GM10248 (cell line): ENCODE measurements around the gene CERT1.

Experiments used
- CTCF ChIA-PET: fragments of 300-600 bp; sonication (Branson Sonifier 250); formaldehyde crosslinking; extraction: SDS; loops from one replicate; lab custom pipeline; 2021; ENCODE audit warnings: antibody characterized with exemption; lab: Yijun Ruan, JAX
- POLR2A ChIA-PET: fragments of 350-650 bp; sonication (Branson Sonifier 250); formaldehyde crosslinking; extraction: SDS; loops from one replicate; lab custom pipeline; 2020; ENCODE audit warnings: antibody characterized with exemption; lab: Yijun Ruan, JAX
- DNase-seq: peaks from one replicate; pipeline ENCODE4 v3.0.0; 2012; ENCODE audit errors: extremely low spot score
- CTCF ChIP-seq: IDR thresholded peaks from 2 replicates; pipeline ENCODE4 v1.5.1; 2012; ENCODE audit warnings: mild to moderate bottlenecking, low read depth; ENCODE audit errors: extremely low read depth, missing control alignments, control extremely low read depth

The CERT1 gene

GRCh38 chr5:75341934-75342333, 169.5 kb downstream of the CERT1 start:
- no peak for TF ChIP-seq CTCF
- no peak for DNase-seq
- ChIA-PET POLR2A (interaction anchor here (0.5 to 0.6 kb wide), 2 partner anchors 18 to 29 kb away, joined by 3 to 6 read pairs; no protein-coding TSS in a partner anchor), CTCF (interaction anchor here (1.2 to 3.6 kb wide), 3 partner anchors 10 to 19 kb away, joined by 4 to 19 read pairs (median 5); no protein-coding TSS in a partner anchor)

- no peak for DNase-seq
- ChIA-PET CTCF (interaction anchor here (1.2 to 3.6 kb wide), 7 partner anchors 11 to 40 kb away, joined by 3 to 19 read pairs (median 4); no protein-coding TSS in a partner anchor), POLR2A (interaction anchor here (0.6 to 0.7 kb wide), 2 partner anchors 85 to 1090 kb away, joined by 3 read pairs; no protein-coding TSS in a partner anchor)
- no peak for TF ChIP-seq CTCF
Observed at GRCh38 chr5:75340714-75341478, 170.5 kb downstream of the CERT1 start.

- no peak for DNase-seq
- CTCF ChIA-PET: interaction anchor here (2.2 kb wide), 1 partner anchor 343 kb away, joined by 9 read pairs; no protein-coding TSS in a partner anchor
- TF ChIP-seq CTCF: no peak
- POLR2A ChIA-PET: no interaction called here
Observed at GRCh38 chr5:75338408-75338807, 173.0 kb downstream of the CERT1 start.

- ChIA-PET POLR2A (interaction anchor here (0.7 to 1.5 kb wide), 7 partner anchors 12 to 332 kb away, joined by 3 to 12 read pairs (median 4); no protein-coding TSS in a partner anchor), CTCF (interaction anchor here (0.8 to 2.2 kb wide), 10 partner anchors 8 to 344 kb away, joined by 3 to 19 read pairs (median 4); partner anchors contain the start of gene ANKRD31)
- no peak for DNase-seq
- no peak for TF ChIP-seq CTCF
Observed at GRCh38 chr5:75337366-75338021, 173.9 kb downstream of the CERT1 start.

- peak; percentile 51 for TF ChIP-seq CTCF
- ChIA-PET CTCF (interaction anchor here (0.8 to 2.2 kb wide), 10 partner anchors 9 to 344 kb away, joined by 3 to 19 read pairs (median 4); partner anchors contain the start of gene ANKRD31), POLR2A (interaction anchor here (0.6 to 1.5 kb wide), 8 partner anchors 9 to 332 kb away, joined by 3 to 12 read pairs (median 4); no protein-coding TSS in a partner anchor)
- DNase-seq: peak; percentile 95
Observed at GRCh38 chr5:75336615-75337336, 174.7 kb downstream of the CERT1 start, which contains the start of gene HMGCR. Gene HMGCR, plus strand, starts transcription at chr5:75337220. Its CDS starts 5,386 bp downstream, at chr5:75342606.
